H9 (cell line): Measurements from ENCODE around the gene FUZ. TPM values are rescaled to one million over a fixed set of nuclear protein-coding genes. Genes with fewer than 3 reads are reported as not detected.

ENCODE experiments used
- DNase-seq: peaks from one replicate; pipeline ENCODE4 v3.0.0-alpha.2; 2017
- H2AFZ ChIP-seq: one replicate; pipeline ENCODE4 v1.6.1; 2013; ENCODE audit warnings: mild to moderate bottlenecking, low read length, control low read depth, moderate library complexity
- H2AK5ac ChIP-seq: 2 replicates; pipeline ENCODE4 v1.6.1; 2013; ENCODE audit warnings: low read length, control low read depth, mixed read lengths; ENCODE audit not compliant: insufficient read length
- H2BK120ac ChIP-seq: one replicate; pipeline ENCODE4 v1.6.1; 2013; ENCODE audit warnings: low read depth, mild to moderate bottlenecking, low read length, control low read depth, inconsistent platforms; ENCODE audit not compliant: poor library complexity, severe bottlenecking
- H2BK12ac ChIP-seq: 2 replicates; pipeline ENCODE4 v1.6.1; 2013; ENCODE audit warnings: low read length, control low read depth, mixed read lengths, low read depth; ENCODE audit not compliant: insufficient read length
- H2BK15ac ChIP-seq: 2 replicates; pipeline ENCODE4 v1.6.1; 2013; ENCODE audit warnings: low read depth, low read length, control low read depth
- H2BK20ac ChIP-seq: one replicate; pipeline ENCODE4 v1.6.1; 2013; ENCODE audit warnings: low read depth, mild to moderate bottlenecking, low read length, control low read depth, inconsistent platforms; ENCODE audit not compliant: poor library complexity, severe bottlenecking
- H2BK5ac ChIP-seq: 2 replicates; pipeline ENCODE4 v1.6.1; 2013; ENCODE audit warnings: low read length, control low read depth, mixed read lengths; ENCODE audit not compliant: insufficient read length
- H3K14ac ChIP-seq: 2 replicates; pipeline ENCODE4 v1.6.1; 2013; ENCODE audit warnings: low read length, control low read depth; ENCODE audit not compliant: insufficient read depth
- H3K18ac ChIP-seq: 2 replicates; pipeline ENCODE4 v1.6.1; 2013; ENCODE audit warnings: low read depth, mild to moderate bottlenecking, mixed read lengths, low read length, control low read depth; ENCODE audit not compliant: insufficient read length
- H3K23ac ChIP-seq: 2 replicates; pipeline ENCODE4 v1.6.1; 2013; ENCODE audit warnings: low read length, control low read depth, mixed read lengths, low read depth; ENCODE audit not compliant: insufficient read length
- H3K23me2 ChIP-seq: 2 replicates; pipeline ENCODE4 v1.6.1; 2013; ENCODE audit warnings: low read depth, mild to moderate bottlenecking, mixed read lengths, low read length, control low read depth; ENCODE audit not compliant: insufficient read length, poor library complexity, severe bottlenecking
- H3K27ac ChIP-seq: 2 replicates; pipeline ENCODE4 v1.5.1; 2013; ENCODE audit warnings: low read length, control low read depth, mixed read lengths, low read depth; ENCODE audit not compliant: insufficient read length
- H3K27me3 ChIP-seq: 2 replicates; pipeline ENCODE4 v1.6.1; 2013; ENCODE audit warnings: low read length, control low read depth, inconsistent platforms; ENCODE audit not compliant: insufficient read depth
- H3K4ac ChIP-seq: 2 replicates; pipeline ENCODE4 v1.6.1; 2013; ENCODE audit warnings: low read depth, mild to moderate bottlenecking, control low read depth, inconsistent platforms, low read length, moderate library complexity
- H3K4me1 ChIP-seq: 2 replicates; pipeline ENCODE4 v1.6.1; 2013; ENCODE audit warnings: low read length, control low read depth, inconsistent platforms; ENCODE audit not compliant: insufficient read depth
- H3K4me2 ChIP-seq: 2 replicates; pipeline ENCODE4 v1.6.1; 2013; ENCODE audit warnings: low read length, control low read depth, mixed read lengths; ENCODE audit not compliant: insufficient read length, insufficient read depth
- H3K56ac ChIP-seq: 2 replicates; pipeline ENCODE4 v1.6.1; 2013; ENCODE audit warnings: low read depth, mild to moderate bottlenecking, mixed read lengths, low read length, control low read depth; ENCODE audit not compliant: insufficient read length
- H3K79me1 ChIP-seq: 2 replicates; pipeline ENCODE4 v1.6.1; 2013; ENCODE audit warnings: low read depth, mild to moderate bottlenecking, moderate library complexity, low read length, control low read depth, inconsistent platforms; ENCODE audit not compliant: insufficient read depth, poor library complexity, severe bottlenecking
- H3K79me2 ChIP-seq: 2 replicates; pipeline ENCODE4 v1.6.1; 2013; ENCODE audit warnings: low read length, control low read depth, inconsistent platforms; ENCODE audit not compliant: insufficient read depth
- H3K9ac ChIP-seq: 2 replicates; pipeline ENCODE4 v1.6.1; 2013; ENCODE audit warnings: low read length, control low read depth, mixed read lengths; ENCODE audit not compliant: insufficient read length; ENCODE audit errors: extremely low read depth
- H3K9me3 ChIP-seq: one replicate; pipeline ENCODE4 v1.6.1; 2013; ENCODE audit warnings: low read depth, low read length, inconsistent platforms; ENCODE audit not compliant: control insufficient read depth
- H3T11ph ChIP-seq: one replicate; pipeline ENCODE4 v1.6.1; 2013; ENCODE audit warnings: mild to moderate bottlenecking, low read length, control low read depth, inconsistent platforms
- H4K20me1 ChIP-seq: one replicate; pipeline ENCODE4 v1.6.1; 2013; ENCODE audit not compliant: control insufficient read depth, insufficient read length, insufficient read depth
- H4K5ac ChIP-seq: 2 replicates; pipeline ENCODE4 v1.6.1; 2013; ENCODE audit warnings: low read depth, mild to moderate bottlenecking, mixed read lengths, low read length, control low read depth; ENCODE audit not compliant: insufficient read length
- H4K8ac ChIP-seq: replicated peaks from 2 replicates; pipeline ENCODE4 v1.6.1; 2013; ENCODE audit warnings: low read length, control low read depth, mixed read lengths, low read depth; ENCODE audit not compliant: insufficient read length
- H4K91ac ChIP-seq: 2 replicates; pipeline ENCODE4 v1.6.1; 2013; ENCODE audit warnings: low read depth, mild to moderate bottlenecking, moderate library complexity, mixed read lengths, low read length, control low read depth; ENCODE audit not compliant: insufficient read length
- H3K27ac Mint-ChIP-seq, 3 experiments: 2 replicates in 2 of 3; 3 replicates in 1 of 3; pipeline ENCODE4 v1.8.0; 2020 to 2021; ENCODE audit warnings: mixed read lengths in 3 of 3, mild to moderate bottlenecking in 1 of 3, moderate library complexity in 1 of 3
- H3K27me3 Mint-ChIP-seq: 2 replicates; pipeline ENCODE4 v1.8.0; 2021; ENCODE audit warnings: low read depth, mild to moderate bottlenecking, moderate library complexity, mixed read lengths
- H3K36me3 Mint-ChIP-seq, 3 experiments: 2 replicates in 2 of 3; 3 replicates in 1 of 3; pipeline ENCODE4 v1.8.0; 2020 to 2021; ENCODE audit warnings: low read depth in 3 of 3, mixed read lengths in 3 of 3; ENCODE audit not compliant: insufficient read depth in 1 of 3
- H3K4me1 Mint-ChIP-seq, 2 experiments: 2 replicates each; pipeline ENCODE4 v1.8.0; 2020; ENCODE audit warnings: mixed read lengths in 2 of 2
- H3K4me3 Mint-ChIP-seq, 2 experiments: 2 replicates in 1 of 2; 3 replicates in 1 of 2; pipeline ENCODE4 v1.8.0; 2020 to 2021; ENCODE audit warnings: mild to moderate bottlenecking in 2 of 2, mixed read lengths in 2 of 2, moderate library complexity in 1 of 2
- H3K9me3 Mint-ChIP-seq, 2 experiments: 2 replicates in 1 of 2; 3 replicates in 1 of 2; pipeline ENCODE4 v1.8.0; 2020; ENCODE audit warnings: mild to moderate bottlenecking in 2 of 2, mixed read lengths in 2 of 2, moderate library complexity in 1 of 2
- WGBS: extraction: QIAGEN DNeasy Blood & Tissue Kit; methylation state at CpG from one replicate; pipeline ENCODE4 v1.1.7; 2013; ENCODE audit warnings: missing lambda C conversion rate, low lambda C conversion rate, mixed read lengths; ENCODE audit not compliant: insufficient read length; ENCODE audit errors: extremely low coverage; 5-methylcytosine and 5-hydroxymethylcytosine counted together
- total RNA-seq: library from RNA; stranded (reverse); gene quantifications from 2 replicates; pipeline ENCODE4 v1.2.1, GENCODE V29; 2021
- TF ChIP-seq, protein P1 (sequence below): fragments of 200-600 bp; sonication (generic); conservative IDR thresholded peaks from 3 replicates; pipeline ENCODE4 v1.8.0; 2021; ENCODE audit warnings: antibody characterized with exemption, mild to moderate bottlenecking

FUZ gene
- total RNA-seq, 1 experiment from 2014 or later, result 25.1 TPM

DNA sequence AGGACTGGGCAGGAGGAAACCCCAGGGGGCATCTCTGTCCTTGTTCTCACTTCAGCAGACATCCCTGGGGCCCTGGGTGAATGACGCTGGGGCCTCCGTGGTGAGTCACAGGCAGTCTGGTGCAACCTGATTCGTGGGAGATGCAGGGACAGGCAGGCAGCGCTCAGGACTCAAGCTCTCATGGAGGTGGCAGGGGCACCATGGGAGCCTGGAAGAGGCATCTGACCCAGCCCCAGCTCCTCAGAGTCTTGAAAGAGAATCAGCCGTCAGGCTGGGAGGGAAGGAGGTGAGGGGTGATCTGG, 23.9 kb upstream of the FUZ start:
- no peak overlapping the region for H2AK5ac ChIP-seq
- no peak overlapping the region for H2AFZ ChIP-seq
- Mint-ChIP-seq H3K9me3 (no peaks in the 10 kb centered on the region), H3K27me3 (peaks cover 1% of the 10 kb centered on the region; the same call in 1 of the 2 replicates), H3K4me3 (no peak overlapping the region), H3K36me3 (peaks cover 23 to 75% (median 66%) of the 10 kb centered on the region in 3 experiments), H3K27ac (peak overlapping the region in 2 of 3 experiments; percentile 53 to 57; a peak in 3 of 7 replicates), H3K4me1 (peaks cover 0 to 5% of the 10 kb centered on the region in 2 experiments; a peak in 2 of 4 replicates)
- no peaks in the 10 kb centered on the region for H3K9me3 ChIP-seq
- H3K79me2 ChIP-seq, result no peaks in the 10 kb centered on the region
- no peak overlapping the region for H3K23ac ChIP-seq
- H3K14ac ChIP-seq, result no peak overlapping the region
- no peak overlapping the region for H2BK5ac ChIP-seq
- H3K9ac ChIP-seq, result no peak overlapping the region
- H4K8ac ChIP-seq, result no peak overlapping the region
- DNase-seq, result no peak
- H4K91ac ChIP-seq, result no peak overlapping the region
- no CpG with 5 or more reads among the region's 5 CpGs for WGBS
- H3K79me1 ChIP-seq, result no peaks in the 10 kb centered on the region
- no peak overlapping the region for H3K56ac ChIP-seq
- no peaks in the 10 kb centered on the region for H3K27me3 ChIP-seq
- H3K18ac ChIP-seq, result no peak overlapping the region
- H3K27ac ChIP-seq, result no peak overlapping the region
- no peak overlapping the region for H3T11ph ChIP-seq
- no peaks in the 10 kb centered on the region for H3K4me1 ChIP-seq
- no peak overlapping the region for H3K4ac ChIP-seq
- H3K23me2 ChIP-seq, result no peaks in the 10 kb centered on the region
- H2BK12ac ChIP-seq, result no peak overlapping the region
- no peak overlapping the region for H2BK15ac ChIP-seq
- TF ChIP-seq, protein P1, sequence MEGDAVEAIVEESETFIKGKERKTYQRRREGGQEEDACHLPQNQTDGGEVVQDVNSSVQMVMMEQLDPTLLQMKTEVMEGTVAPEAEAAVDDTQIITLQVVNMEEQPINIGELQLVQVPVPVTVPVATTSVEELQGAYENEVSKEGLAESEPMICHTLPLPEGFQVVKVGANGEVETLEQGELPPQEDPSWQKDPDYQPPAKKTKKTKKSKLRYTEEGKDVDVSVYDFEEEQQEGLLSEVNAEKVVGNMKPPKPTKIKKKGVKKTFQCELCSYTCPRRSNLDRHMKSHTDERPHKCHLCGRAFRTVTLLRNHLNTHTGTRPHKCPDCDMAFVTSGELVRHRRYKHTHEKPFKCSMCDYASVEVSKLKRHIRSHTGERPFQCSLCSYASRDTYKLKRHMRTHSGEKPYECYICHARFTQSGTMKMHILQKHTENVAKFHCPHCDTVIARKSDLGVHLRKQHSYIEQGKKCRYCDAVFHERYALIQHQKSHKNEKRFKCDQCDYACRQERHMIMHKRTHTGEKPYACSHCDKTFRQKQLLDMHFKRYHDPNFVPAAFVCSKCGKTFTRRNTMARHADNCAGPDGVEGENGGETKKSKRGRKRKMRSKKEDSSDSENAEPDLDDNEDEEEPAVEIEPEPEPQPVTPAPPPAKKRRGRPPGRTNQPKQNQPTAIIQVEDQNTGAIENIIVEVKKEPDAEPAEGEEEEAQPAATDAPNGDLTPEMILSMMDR, result no peak
- H4K20me1 ChIP-seq, result no peaks in the 10 kb centered on the region
- no peak overlapping the region for H2BK20ac ChIP-seq
- no peak overlapping the region for H4K5ac ChIP-seq
- H2BK120ac ChIP-seq, result no peak overlapping the region
- H3K4me2 ChIP-seq, result no peak overlapping the region
